Hepatic stellate cell (primary cell): ENCODE measurements around the gene IL32.

Experiments
- DNase-seq: peaks from one replicate; pipeline ENCODE4 v3.0.0; 2011; ENCODE audit warnings: low spot score

Gene IL32

DNA sequence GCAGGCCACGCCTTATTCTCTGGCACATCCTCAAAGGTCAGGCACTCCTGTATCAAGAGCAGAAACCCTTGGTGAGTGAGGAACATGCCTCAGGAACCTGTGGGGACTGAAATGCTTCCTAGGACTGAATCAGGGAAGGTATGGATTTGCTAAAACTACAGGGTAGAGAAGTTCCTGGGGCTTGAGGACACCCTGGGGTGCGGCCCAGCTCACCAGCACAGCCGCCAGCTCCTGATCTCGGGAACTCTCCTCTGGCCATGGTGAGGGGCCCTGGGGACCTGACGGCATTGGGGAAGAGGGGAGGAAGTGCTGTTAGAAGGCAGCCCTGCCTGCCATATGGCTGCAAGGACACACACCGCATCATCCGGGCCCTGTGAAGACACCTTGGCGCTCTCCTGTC is 26.1 kb downstream of the IL32 start:
- no peak for DNase-seq

DNA sequence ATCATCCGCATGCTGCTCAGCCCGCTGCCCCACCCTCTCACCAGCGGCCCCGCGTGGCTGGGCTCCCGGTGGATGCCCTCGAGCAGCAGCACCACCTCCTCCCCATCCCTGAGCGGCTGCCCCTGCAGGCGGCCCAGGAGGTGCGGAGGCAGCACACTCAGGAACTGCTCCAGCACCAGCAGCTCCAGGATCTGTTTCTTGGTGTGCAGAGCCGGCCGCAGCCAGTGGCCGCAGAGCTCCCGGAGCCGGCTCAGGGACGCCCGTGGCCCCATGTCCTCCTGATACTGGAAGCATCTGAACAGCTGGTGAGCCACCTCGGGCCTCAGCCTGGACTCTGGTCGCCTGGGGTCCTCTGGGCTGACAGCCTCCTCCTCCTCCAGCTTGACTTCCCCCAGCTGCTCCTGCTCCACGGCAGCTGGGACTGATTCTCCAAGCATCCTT is 27.1 kb downstream of the IL32 start:
- DNase-seq: no peak

DNA sequence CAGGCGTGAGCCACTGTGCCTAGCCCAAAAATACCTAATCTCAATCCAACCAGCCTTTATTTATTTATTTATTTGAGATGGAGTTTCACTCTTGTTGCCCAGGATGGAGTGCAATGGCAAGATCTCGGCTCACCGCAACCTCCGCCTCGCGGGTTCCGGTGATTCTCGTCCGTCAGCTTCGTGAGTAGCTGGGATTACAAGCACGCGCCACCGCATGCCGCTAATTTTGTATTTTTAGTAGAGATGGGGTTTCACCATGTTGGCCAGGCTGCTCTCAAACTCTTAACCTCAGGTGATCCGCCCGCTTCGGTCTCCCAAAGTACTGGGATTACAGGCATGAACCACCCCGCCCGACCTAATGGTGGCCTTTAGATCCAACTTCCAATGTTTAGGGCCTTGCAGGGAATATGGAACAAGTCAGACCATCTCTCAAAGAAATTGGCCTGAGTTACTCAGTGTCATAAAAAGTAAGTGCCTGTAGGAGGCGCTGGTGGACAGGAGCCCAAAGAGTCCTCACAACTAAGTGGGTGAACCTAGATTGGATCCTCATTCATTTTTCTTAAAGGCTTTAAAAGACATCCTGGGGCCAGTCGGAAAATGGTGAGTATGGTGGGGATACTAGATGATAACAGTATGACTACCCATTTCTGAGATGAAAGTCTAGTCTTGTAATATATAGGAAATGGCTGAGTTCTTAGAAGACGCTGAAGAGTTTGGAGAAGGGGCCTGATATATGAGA is 29.0 kb downstream of the IL32 start:
- DNase-seq: peak; percentile 64

DNA sequence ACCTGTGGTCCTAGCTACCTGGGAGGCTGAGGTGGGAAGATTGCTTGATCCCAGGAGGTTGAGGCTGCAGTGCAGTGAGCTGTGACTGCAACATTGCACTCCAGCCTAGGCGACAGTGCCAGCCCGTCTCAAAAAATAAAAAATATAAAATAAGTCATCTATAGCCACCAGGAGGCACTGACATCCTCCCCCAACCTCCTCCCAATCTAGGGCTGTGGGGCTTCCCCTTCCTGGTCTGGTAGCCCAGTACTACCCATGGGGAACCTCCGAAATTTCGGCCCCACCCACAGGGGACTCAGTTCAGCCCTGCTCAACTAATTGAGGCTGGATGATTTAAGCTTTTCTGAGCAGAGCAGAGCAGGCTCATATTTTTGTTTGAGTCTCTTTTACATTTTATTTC is 30.4 kb downstream of the IL32 start:
- DNase-seq: peak; percentile 57

DNA sequence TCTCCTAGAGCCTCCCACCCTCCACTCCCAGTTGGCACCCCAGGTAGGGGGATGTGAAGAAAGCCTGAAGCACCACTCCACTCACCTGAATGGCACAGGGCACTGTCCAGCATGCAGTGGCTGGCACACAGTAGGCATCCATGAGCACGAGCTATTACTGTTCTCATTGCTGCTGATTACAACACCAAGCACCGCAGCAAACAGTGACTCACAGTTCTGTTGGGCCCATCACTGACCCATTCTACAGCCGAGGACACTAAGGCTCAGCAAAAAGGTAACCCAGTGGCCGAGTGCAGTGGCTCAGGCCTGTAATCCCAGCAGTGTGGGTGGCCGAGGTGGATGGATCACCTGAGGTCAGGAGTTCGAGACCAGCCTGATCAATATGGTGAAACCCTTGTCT is 30.9 kb downstream of the IL32 start:
- DNase-seq: no peak

DNA sequence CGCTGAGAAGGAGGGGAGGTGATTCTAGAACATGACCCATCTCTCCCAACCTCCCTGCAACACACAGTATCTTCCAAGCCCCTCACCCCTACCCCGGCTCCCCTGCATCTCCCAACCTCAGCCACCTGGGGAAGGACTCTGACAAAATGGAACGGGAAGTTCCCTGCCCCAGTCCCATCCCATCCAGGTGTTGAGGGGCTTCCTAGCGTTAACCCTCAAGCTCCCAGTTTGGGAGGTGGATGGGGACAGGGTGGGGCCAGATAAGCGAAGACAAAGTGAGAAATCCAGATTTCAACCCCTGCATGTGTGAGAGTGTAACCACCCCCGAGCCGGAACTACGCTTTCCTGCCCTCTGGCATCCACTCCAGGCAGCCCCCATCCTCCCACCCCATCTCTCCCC is 31.8 kb downstream of the IL32 start:
- DNase-seq: no peak

DNA sequence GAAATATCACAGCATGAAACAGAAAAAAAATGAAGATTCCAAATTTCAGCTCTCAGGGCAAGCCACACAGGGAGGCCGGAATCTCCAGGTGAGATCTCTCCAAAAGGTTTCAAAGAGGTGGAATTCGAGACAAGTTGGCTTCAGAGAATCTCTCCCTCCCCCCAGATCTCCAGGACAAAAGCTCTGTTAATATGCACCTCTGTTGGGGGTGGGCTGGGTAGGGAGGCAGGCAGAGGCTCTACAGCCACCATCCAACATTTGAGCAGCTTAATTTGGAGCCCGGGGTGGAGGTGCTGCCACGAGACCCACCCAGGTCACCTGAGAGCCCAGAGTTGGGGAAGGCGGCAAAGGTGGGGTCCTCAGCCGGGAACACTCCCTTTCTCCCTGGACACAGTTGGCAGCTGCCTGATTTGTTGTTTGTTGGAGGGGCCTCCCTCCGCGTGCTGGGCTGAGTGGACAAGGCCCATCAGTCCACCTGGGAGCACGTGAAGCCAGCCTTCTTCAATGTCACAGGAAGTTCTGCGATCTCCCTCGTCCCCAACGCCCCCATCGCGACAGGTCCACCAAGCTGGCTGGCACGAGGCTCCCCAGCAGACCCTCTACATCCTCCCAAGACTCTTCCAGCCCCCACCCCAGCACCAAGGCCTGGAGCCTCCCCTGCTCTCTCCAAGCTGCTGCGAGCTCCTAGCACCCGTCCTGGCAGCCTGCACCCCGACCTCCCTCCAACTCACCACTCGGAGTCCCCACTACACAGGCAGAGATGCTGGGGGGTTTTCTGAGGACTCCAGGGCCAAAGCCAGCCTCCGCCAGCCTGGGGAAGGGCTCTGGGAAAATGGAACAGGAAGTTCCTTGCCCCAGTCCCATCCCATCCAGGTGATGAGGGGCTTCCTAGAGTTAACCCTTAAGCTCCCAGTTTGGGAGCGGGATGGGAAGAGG is 33.3 kb downstream of the IL32 start, which contains the start of gene ZSCAN10:
TSS of gene ZSCAN10 (minus strand) at position 836 of the 936 bp plus-strand sequence. CDS start 6,357 bp downstream, outside the sequence.
- DNase-seq: no peak

DNA sequence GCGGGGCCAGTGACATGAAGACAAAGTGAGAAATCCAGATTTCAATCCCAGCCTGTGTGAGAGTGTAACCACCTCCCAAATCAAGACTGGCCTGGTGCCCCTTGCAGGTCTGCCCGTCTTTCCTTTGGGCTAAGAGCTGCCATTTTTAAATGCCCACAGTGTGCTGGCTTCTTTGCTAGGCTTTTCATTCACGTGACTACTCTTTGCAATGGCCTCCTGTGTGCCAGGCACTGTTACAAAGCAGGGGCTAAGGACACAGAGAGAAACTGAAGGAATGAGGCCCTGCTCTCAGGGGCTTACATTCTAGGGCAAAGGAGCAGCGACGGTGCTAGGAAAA is 33.9 kb downstream of the IL32 start:
- no peak for DNase-seq

DNA sequence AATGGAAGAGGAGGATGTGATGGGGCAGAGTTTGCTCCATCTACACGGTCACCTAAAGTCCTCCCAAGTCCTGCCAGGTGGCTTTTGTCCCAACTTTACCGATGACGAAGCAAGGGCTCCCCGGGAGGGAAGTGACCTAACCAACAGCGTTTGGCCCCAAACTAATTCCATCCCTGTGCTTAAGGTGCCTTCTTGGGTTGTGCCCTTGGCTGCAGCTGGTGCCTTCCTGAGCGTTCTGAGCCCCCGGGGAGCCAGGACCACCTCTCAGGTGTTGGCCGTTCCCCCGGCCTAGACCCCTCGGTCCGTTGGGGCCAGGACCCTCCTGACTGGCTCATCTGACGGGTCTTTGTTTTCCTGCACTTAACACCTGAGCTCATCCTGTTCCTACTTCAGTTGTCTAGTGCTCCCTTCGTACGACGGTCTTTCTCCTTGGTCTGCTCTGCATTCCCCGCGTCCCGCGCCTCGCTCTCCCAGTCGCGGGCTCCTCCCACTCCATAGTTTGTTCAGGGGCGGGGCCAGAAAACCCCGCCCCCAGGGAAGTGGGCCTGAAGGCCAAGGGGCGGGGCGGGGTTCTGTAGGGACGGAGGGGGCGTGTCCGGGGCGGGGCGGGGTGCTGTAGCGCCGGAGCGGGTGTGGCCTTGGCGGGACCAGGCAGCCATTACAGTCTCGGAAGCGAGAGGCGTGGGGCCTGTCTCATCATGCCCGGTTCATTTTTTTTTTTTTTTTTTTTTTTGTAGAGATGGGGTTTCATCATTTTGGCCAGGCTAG is 34.5 kb downstream of the IL32 start:
- peak; percentile 91 for DNase-seq

DNA sequence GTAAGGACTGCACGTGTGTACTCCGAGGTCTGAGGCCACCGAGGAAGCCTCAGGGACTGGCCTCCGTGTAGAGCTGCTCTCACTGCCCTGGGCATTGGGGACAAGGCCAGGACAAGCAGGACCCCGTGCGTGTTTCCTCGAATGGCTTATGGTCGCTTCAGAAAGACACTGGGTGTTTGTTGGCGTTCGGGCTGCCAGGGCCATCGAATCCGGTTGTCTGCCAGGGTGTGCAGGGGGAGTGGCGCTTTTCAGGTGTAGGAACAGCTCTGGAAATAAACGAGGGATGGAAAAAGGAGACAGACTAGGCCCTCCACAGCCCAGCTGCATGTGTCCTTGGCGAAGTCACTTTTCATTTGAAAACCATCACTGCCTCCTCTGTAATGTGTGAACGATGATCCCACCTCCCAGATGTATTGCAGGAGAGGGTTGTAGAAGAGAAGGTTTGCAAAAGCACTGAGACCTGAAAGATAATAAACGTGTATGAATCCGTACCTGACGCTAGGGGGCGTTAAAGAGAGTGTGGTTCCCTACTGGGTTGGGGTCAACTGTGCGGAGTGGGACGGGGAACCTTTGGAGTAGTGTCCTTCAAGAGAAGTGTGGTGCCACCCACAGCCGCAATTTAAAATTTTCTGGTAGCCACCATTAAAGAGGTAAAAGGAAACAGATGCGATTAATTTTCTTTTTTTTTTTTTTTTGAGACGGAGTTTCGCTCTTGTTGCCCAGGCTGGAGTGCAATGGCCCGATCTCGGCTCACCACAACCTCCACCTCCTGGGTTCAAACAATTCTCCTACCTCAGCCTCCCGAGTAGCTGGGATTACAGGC is 35.8 kb downstream of the IL32 start:
- no peak for DNase-seq

DNA sequence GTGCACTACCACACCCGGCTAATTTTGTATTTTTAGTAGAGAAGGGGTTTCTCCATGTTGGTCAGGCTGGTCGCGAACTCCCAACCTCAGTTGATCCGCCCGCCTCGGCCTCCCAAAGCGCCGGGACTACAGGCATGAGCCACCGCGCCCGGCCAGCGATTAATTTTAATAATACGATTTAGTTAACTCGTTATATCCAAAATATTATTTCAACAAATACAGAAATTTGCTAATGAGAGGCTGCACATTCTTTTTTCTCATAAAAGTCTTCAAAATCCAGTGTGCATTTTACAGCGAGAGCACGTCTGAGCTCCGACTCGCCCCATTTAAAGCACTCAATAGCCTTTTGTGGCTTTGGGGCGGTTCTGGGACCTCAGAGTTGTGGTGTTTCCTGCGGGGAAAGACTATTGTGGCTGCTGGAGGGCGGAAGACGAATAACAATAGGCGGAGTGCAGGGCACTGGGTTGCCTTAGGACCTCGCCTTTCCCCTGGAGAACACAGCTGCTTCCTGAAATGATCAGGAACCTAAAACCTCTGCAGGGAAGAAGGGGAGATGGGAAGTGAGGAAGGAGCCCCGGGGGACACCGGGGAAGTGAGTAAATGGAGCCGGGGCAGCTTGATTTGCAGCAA is 36.5 kb downstream of the IL32 start:
- no peak for DNase-seq

DNA sequence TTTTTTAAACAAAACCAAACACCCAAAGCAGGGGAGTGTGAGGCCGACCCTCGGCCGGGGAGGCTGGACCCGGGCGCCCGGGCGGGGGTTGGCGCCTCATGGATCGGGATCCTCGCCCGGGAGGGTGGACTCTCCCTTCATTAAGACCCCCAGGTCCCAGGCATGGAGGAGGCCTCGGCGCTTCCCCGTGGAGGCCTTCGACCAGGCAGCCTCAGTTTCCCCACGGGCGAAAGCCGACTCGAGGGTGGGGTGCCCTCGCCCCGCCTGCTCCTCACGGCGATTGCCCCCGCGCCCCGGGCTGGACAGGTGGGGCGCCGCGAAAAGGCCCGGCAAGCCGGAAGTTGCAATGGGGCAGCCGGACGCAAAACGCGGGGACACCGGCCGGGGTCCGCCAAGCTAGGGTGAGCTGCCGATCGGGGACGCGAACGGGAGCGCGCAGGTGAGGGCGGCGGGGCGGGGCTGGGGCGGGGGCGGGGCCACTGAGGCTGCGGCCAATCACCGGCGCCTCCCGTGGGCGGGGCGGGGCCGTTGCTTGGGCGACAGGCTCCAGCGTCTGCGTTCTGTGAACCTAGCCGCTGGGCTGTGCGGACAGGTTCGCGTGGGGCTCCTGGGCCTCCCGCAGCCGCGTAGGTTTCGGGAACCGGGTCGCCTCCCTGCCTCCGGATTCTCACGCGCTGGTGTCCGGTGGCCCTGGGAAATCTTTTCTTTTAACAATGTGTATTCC is 40.9 kb downstream of the IL32 start:
- DNase-seq: peak; percentile 87

DNA sequence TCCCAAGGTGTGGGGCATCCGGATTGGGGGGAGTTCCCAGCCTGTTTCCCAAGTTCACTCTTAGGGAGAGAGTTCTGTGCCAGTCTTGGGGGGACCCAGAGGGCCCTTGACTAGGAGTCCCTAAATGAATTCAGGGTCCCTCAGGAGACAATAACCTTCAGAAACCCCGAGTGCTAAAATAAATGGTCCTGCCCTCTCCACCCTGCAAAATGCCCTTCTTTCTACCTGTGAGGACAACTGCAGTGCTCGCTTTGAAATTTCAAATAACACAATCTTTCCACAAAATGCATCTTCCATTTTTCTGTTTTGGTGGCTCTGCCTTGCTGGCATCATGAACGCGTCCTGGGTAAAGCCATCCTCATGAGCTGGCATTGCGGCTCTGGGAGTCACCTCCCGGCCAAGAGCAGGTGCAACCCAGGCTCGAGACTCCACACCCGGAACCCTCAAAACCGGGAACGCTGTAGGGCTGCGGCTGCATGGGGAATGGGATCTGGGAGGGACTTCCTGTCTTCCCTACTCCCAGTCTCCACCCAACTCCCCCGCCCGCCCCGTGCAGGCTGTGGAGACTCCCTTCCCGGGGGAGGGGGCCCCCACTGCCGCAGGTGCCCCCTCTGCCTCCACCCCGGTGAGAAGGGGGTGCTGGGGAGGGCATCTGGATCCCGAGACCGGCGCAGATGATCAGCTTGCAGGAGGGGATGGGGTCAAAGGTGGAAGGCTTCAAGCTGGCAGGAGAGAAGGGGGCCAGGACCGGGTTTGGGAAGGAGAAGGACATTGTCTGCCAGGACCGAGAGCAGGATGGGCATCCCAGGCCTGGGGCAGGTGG is 46.8 kb downstream of the IL32 start, which contains the start of gene ZNF205:
TSS of gene ZNF205 (plus strand) at position 529 of the 823 bp plus-strand sequence. CDS start 845 bp downstream, outside the sequence.
- DNase-seq: peak; percentile 93

DNA sequence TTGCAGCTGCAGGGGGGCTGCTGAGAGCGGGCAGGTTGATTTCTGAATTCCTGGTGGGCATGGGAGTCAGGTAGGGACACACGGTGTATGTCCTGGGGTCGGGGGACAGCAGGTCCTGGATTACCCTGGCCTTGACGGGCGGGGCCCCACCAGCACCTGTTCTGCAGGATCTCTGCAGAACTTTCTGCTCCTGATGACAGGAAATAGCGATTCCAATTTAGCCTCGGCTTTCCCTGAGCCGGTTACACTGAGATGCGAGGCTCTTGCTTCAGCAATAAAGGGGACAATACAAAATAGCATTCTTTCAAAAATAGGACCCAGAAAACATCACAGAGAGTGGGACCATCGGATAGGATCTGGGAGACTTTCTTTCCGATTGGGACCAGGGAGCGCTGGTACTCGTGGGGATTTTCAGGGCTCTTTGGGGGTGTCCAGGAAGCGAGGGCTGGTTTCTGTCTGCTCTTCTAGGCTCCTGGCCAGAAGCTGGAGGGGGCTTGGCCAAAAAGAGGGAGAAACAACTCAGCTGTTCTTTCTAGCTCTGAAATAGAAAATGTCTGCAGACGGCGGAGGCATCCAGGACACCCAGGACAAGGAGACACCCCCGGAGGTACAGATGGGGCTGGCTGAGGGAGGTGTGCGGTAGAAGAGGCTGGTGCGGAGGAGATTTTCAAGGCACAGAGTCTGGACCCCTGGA is 47.6 kb downstream of the IL32 start:
- DNase-seq: peak; percentile 52

DNA sequence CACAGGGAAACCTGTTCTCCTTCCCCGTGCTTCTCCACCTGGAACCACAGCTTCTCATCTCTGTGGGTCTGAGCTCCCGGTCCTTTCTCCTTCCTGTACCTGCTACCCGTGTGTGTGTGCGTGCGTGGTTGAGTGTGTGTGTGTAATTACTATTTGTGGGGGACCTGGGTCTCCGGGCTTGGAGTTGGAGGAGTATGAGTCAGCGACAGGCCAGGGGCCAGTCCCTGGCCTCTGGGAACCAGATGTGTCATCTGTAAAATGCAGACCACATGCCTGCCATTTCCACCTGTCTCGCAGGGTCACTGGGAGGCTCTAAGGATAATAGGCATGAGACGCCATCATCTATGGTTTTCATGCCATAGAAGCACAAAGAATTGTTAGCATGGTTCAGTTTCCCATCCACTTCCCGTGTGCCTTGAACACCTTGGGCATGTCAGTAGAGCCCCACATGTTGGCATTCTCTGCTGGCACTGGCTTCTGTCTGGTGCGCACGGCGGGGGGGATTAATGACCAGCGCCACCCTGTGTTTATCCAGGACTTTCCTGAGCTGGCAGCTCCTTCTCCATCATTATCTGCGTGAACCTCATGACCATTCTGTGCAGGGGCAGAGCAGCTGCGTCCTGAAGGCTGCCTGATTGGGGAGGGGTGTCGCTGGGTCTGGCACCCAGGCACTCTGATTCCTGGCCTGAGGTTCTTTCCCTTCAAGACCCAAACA is 48.5 kb downstream of the IL32 start:
- peak; percentile 48 for DNase-seq

DNA sequence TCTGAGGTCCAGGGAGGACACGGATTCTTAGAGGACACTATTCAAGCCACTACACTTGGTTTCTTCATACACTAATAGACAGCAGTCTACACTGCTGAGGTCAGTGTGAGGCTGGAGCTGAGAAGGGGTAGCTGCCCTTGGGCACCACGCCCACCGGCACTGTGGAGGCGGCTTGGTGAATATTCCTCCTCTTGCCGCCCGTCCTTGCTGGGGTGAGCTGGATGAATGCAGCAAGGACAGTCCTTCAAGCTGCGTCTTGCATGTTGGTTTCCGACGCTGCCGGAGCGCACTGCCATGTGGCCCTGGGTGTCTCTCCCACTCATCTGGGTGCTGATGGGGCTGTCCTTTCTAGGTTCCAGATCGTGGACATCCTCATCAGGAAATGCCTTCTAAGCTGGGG is 49.6 kb downstream of the IL32 start:
- no peak for DNase-seq

DNA sequence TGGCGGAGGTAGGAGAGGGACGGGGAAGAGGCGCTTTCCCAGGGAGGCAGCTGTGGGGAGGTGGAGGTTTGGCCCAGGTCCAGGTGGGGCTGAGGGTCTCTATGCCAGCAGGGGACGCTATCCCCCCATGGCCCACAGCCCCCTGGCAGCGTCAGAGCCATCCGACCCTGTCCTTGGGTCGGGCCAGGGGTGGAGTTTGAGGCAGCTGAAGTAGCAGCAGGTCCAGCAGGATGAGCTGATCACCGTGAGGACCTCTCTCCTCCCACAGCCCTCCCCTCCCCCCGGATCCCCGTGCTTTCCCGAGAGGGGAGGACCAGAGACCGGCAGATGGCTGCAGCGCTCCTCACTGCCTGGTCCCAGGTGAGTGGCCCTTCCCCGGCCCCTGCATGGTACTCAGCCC is 50.1 kb downstream of the IL32 start:
- DNase-seq: no peak

DNA sequence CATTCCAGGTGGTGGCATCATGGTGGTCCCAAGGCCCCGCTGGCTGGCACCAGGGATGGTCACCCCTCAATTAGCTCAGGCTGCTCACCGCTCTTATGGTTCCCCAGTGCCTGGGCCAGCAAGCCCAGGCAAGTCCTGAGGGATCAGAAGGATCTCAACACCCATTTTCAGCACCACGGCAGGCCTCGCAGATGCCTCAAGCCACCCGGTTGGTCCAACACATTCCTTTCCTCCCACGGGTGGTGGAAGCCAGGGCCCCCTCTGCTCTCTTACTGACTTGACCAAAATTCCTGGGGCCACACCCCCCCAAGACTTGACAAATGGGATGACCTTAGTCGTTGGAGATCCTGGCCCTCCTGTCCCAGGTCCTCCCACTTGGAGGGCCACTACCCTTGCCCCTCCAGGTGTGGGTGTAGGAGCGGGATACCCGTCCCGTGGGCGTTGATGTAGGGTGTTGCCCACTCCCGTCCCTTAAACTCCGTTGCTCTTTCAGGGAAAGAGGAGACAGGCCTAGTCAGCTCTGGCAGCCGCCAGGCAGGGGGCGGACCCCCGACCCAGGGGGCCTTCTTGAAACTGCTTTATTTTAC is 52.9 kb downstream of the IL32 start:
- no peak for DNase-seq
